K562 (cell line): ENCODE data around the gene COL10A1.

Experiments
- CC2D1A ChIP-seq: fragments of 450-650 bp; IDR thresholded peaks from 2 replicates; pipeline ENCODE4 v1.6.1; 2017; ENCODE audit warnings: mild to moderate bottlenecking
- DPF2 ChIP-seq: fragments of 450-650 bp; IDR thresholded peaks from 2 replicates; pipeline ENCODE4 v1.6.1; 2016
- KLF6 ChIP-seq: fragments of 250-450 bp; sonication (Bioruptor Pico); IDR thresholded peaks from 2 replicates; pipeline ENCODE4 v1.4.0; 2020; ENCODE audit warnings: mild to moderate bottlenecking, moderate library complexity, borderline replicate concordance
- ZFP1 ChIP-seq: fragments of 450-650 bp; formaldehyde crosslinking; IDR thresholded peaks from 2 replicates; pipeline ENCODE4 v1.4.0; 2020; ENCODE audit warnings: mild to moderate bottlenecking, mixed read lengths
- TF ChIP-seq, protein P1 (sequence below), 3 experiments: IDR thresholded peaks in 2 of 3; conservative IDR thresholded peaks in 1 of 3; 2 replicates each; pipeline ENCODE4 v1.5.1; 2011 to 2012; ENCODE audit warnings: low read length in 3 of 3, mild to moderate bottlenecking in 3 of 3, control low read depth in 2 of 3, improper control_type of control experiment in 1 of 3, inconsistent platforms in 1 of 3, low read depth in 1 of 3, mixed read lengths in 1 of 3, moderate library complexity in 1 of 3; ENCODE audit not compliant: insufficient read depth in 2 of 3

DNA sequence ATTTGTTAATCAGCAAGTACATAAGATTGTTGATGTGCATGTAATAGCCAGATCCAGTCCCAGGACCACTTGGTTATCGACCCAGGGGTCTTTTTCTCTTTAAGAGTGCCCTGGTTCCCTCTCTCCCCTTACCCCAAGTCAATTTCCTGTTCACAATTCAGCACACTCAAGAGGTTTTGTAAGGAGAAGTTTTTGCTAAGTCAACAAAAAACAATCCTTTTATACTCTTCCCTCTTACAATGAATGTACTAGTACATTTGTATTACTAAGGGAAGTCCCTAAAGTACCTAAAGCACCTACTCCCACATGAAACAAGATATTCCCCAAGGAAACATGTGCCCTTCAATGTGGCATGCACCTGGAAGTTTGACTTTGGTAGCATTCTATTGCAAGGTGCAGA is 26.9 kb downstream of the COL10A1 start:
- TF ChIP-seq, protein P1, sequence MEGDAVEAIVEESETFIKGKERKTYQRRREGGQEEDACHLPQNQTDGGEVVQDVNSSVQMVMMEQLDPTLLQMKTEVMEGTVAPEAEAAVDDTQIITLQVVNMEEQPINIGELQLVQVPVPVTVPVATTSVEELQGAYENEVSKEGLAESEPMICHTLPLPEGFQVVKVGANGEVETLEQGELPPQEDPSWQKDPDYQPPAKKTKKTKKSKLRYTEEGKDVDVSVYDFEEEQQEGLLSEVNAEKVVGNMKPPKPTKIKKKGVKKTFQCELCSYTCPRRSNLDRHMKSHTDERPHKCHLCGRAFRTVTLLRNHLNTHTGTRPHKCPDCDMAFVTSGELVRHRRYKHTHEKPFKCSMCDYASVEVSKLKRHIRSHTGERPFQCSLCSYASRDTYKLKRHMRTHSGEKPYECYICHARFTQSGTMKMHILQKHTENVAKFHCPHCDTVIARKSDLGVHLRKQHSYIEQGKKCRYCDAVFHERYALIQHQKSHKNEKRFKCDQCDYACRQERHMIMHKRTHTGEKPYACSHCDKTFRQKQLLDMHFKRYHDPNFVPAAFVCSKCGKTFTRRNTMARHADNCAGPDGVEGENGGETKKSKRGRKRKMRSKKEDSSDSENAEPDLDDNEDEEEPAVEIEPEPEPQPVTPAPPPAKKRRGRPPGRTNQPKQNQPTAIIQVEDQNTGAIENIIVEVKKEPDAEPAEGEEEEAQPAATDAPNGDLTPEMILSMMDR (IDR thresholded peaks at IDR 0.05 in 2 of 3, conservative IDR thresholded peaks at IDR 0.05 in 1 of 3; ENCODE audit: insufficient read depth in 2 of 3, low read depth in 1 of 3, low read length in 3 of 3), result no peak
- no peak for TF ChIP-seq DPF2
- TF ChIP-seq KLF6 (CRISPR knock-in tag), result no peak
- no peak for TF ChIP-seq ZFP1
- no peak for TF ChIP-seq CC2D1A
